Measurements from ENCODE around the gene COX4I1. TPM values are rescaled to one million over a fixed set of nuclear protein-coding genes. Genes with fewer than 3 reads are reported as not detected.
"Not testable (repeated sequence)": the region's sequence is repeated elsewhere in the genome, so short reads cannot be mapped to it uniquely, and the experiment has no call there.

COX4I1 gene
- polyA plus RNA-seq, 3 donors: 342 to 452 (median 397) TPM

GRCh38 chr16:85836706-85837582 lies 37.4 kb downstream of the COX4I1 start:
- DNase-seq: no peak

- not testable (repeated sequence) for DNase-seq
Measured at GRCh38 chr16:85837654-85838053, 38.2 kb downstream of the COX4I1 start.

- DNase-seq: no peak
Measured at GRCh38 chr16:85838381-85838780, 38.9 kb downstream of the COX4I1 start.

GRCh38 chr16:85838876-85839585 lies 39.5 kb downstream of the COX4I1 start:
- DNase-seq: no peak

GRCh38 chr16:85839681-85840240 lies 40.3 kb downstream of the COX4I1 start:
- DNase-seq: no peak

GRCh38 chr16:85840395-85840794 lies 40.9 kb downstream of the COX4I1 start:
- DNase-seq: no peak

- DNase-seq: no peak
Measured at GRCh38 chr16:85840801-85841200, 41.3 kb downstream of the COX4I1 start.

GRCh38 chr16:85842435-85842834 lies 42.9 kb downstream of the COX4I1 start:
- DNase-seq: no peak

- no peak for DNase-seq
Measured at GRCh38 chr16:85842848-85843247, 43.4 kb downstream of the COX4I1 start.

- DNase-seq: no peak
Measured at GRCh38 chr16:85843471-85844168, 44.1 kb downstream of the COX4I1 start.

GRCh38 chr16:85844169-85844481 lies 44.6 kb downstream of the COX4I1 start:
- DNase-seq: no peak

GRCh38 chr16:85844786-85845185 lies 45.3 kb downstream of the COX4I1 start:
- no peak for DNase-seq

GRCh38 chr16:85845266-85845665 lies 45.8 kb downstream of the COX4I1 start:
- DNase-seq: no peak

- DNase-seq: no peak
Measured at GRCh38 chr16:85846461-85846860, 47.0 kb downstream of the COX4I1 start.

- no peak for DNase-seq
Measured at GRCh38 chr16:85847036-85847435, 47.5 kb downstream of the COX4I1 start.

GRCh38 chr16:85847681-85848601 lies 48.4 kb downstream of the COX4I1 start:
- no peak for DNase-seq

- DNase-seq: no peak
Measured at GRCh38 chr16:85848986-85849385, 49.5 kb downstream of the COX4I1 start.

- no peak for DNase-seq
Measured at GRCh38 chr16:85849388-85849787, 49.9 kb downstream of the COX4I1 start.

GRCh38 chr16:85850344-85850880 lies 50.9 kb downstream of the COX4I1 start:
- no peak for DNase-seq

- DNase-seq: peak; percentile 52
Measured at GRCh38 chr16:85851034-85851785, 51.7 kb downstream of the COX4I1 start.
